Epithelial cell of alveolus of lung (primary cell): ENCODE measurements around the gene GPBAR1. TPM values are rescaled to one million over a fixed set of nuclear protein-coding genes. Genes with fewer than 3 reads are reported as not detected.

Experiments used
- total RNA-seq: library from RNA; depleted of rRNA; stranded (reverse); fragments of >200 nt; gene quantifications from 2 replicates; pipeline ENCODE4 v1.2.1, GENCODE V29; 2015

GPBAR1 gene, protein sequence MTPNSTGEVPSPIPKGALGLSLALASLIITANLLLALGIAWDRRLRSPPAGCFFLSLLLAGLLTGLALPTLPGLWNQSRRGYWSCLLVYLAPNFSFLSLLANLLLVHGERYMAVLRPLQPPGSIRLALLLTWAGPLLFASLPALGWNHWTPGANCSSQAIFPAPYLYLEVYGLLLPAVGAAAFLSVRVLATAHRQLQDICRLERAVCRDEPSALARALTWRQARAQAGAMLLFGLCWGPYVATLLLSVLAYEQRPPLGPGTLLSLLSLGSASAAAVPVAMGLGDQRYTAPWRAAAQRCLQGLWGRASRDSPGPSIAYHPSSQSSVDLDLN
- 0.26 and 0.88 TPM in 2 replicates for total RNA-seq

GRCh38 chr2:218260742-218261422, at the start of gene GPBAR1:
GPBAR1 (plus strand) TSS chr2:218261015; CDS start chr2:218262725, 1,710 bp downstream.

GRCh38 chr2:218216674-218217359, 44.0 kb upstream of the GPBAR1 start, which contains the start of gene ARPC2:
ARPC2 (plus strand) TSS chr2:218217189; CDS start chr2:218217471, 282 bp downstream.

DNA sequence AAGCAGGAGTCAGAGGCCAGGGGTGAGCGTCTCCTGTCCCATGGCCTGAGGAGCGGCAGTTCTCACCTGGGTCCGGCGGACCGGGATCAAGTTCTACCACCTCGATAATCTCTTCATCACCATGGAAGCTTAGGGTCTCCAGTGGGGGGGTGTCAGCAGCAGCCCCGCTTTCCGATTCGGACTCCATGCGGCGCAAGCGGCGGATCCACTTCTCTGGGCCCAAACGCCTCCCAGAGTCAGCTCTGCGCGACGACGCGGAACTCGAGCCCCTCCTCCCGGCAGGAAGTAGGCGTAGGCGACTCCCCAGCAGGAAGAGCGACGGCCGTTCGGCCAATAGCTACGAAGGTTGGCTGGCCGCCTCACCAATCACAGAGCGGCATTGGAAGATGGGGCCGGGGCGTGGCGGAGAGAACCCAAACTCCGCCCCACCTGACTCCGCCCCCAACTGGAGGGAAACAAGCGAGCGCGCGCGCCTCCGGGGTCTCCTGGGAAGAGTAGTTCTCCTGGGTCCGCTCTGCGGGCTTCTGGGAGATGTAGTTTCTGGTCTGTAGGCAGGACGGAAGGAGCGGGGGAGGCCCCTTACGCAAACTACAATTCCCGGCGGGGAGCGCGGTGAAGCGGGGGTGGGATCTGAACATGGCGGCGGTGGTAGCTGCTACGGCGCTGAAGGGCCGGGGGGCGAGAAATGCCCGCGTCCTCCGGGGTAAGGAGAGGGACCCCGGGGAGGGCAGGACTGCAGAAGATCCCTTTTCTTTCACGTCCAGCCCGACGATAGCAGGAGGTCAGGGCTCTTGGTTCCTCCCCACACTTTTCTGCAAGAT, 9.3 kb downstream of the GPBAR1 start, which contains the start of the genes AAMP and PNKD:
TSS of gene AAMP (minus strand) at position 238 of the 821 bp plus-strand sequence. CDS start at position 187, 51 bp downstream.
TSS of gene PNKD (plus strand) at position 620 of the 821 bp plus-strand sequence. CDS start at position 637, 17 bp downstream.

GRCh38 chr2:218292048-218293014, 31.5 kb downstream of the GPBAR1 start, which contains the start of gene TMBIM1:
TMBIM1 (minus strand) TSS chr2:218292503; CDS start chr2:218282141, 10,362 bp downstream.

Other genes with a start within 250 kb of the GPBAR1 start
- gene RUFY4, start 191.8 kb upstream of the GPBAR1 start, total RNA-seq, result not detected in 2 replicates
- gene CXCR2, start 135.0 kb upstream of the GPBAR1 start, total RNA-seq, result 0.24 TPM in 1 of 2 replicates, not detected in the other
- gene CXCR1, start 94.1 kb upstream of the GPBAR1 start, total RNA-seq, result not detected in 2 replicates
- 134 and 508 TPM in 2 replicates for gene ARPC2, start 43.8 kb upstream of the GPBAR1 start, total RNA-seq
- 76.4 and 116 TPM in 2 replicates for gene AAMP, start 9.1 kb downstream of the GPBAR1 start, total RNA-seq
- 47.8 and 51.8 TPM in 2 replicates for gene PNKD, start 9.5 kb downstream of the GPBAR1 start, total RNA-seq
- 102 and 130 TPM in 2 replicates for gene TMBIM1, start 31.5 kb downstream of the GPBAR1 start, total RNA-seq
- gene CATIP, start 95.8 kb downstream of the GPBAR1 start, total RNA-seq, result not detected in 2 replicates
- gene SLC11A1, start 121.3 kb downstream of the GPBAR1 start, total RNA-seq, result 0.13 TPM in 1 of 2 replicates, not detected in the other
- 56.8 and 77.9 TPM in 2 replicates for gene CTDSP1, start 138.9 kb downstream of the GPBAR1 start, total RNA-seq
- not detected in 2 replicates for gene VIL1, start 158.1 kb downstream of the GPBAR1 start, total RNA-seq